ENCODE data around the gene XCR1.

DNA sequence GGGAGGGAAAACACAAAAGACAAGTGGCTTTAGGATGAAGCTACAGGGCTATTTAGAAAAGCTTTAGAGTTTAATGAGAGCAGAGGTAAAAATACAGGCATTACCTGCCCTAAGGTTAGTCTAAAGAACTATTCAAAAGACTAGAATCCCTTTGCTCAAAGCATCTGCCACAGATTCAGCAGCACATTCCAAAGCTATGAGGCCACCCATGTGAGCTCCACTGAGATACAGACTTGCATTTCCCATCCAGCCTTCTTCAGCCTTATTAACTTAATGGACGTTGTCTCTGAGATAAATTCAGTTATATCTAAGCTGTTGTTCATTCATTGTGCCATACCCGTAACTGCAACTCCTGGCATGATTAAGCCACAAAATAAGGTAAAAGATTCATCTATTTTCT, 58.6 kb downstream of the XCR1 start:
- TF ChIP-seq, protein P1, sequence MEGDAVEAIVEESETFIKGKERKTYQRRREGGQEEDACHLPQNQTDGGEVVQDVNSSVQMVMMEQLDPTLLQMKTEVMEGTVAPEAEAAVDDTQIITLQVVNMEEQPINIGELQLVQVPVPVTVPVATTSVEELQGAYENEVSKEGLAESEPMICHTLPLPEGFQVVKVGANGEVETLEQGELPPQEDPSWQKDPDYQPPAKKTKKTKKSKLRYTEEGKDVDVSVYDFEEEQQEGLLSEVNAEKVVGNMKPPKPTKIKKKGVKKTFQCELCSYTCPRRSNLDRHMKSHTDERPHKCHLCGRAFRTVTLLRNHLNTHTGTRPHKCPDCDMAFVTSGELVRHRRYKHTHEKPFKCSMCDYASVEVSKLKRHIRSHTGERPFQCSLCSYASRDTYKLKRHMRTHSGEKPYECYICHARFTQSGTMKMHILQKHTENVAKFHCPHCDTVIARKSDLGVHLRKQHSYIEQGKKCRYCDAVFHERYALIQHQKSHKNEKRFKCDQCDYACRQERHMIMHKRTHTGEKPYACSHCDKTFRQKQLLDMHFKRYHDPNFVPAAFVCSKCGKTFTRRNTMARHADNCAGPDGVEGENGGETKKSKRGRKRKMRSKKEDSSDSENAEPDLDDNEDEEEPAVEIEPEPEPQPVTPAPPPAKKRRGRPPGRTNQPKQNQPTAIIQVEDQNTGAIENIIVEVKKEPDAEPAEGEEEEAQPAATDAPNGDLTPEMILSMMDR (IDR thresholded peaks at IDR 0.05), result no peak
- TF ChIP-seq EZH2 (IDR thresholded peaks at IDR 0.05; ENCODE audit: borderline replicate concordance, insufficient read depth, low read depth, low read length, poor library complexity, severe bottlenecking), result no peak

Measured in B cell (primary cell).